ELR (cell line): ENCODE measurements around the gene ARSB.

Source experiments
- DNase-seq: peaks from one replicate; pipeline ENCODE4 v3.0.0-alpha.2; 2015; ENCODE audit warnings: low read depth

ARSB gene

DNA sequence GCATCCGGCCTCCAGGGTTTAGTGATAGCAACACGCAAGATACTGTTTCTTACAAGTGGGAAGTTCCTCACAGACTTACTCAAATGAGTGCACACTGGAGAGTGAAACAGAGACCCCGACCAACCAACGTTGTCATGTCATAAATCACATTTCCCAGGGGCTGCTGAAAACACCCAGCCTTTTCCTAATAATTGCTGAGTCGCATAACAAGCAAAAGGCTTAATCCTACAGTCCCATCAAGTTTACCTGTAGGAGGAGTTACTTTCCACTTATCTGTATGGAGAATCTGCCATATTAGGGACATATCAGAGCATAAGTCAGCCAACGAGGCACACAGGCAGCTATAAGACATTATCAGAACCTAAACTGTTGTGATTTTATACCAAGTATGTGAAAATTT lies 180.1 kb downstream of the ARSB start:
- no peak for DNase-seq

DNA sequence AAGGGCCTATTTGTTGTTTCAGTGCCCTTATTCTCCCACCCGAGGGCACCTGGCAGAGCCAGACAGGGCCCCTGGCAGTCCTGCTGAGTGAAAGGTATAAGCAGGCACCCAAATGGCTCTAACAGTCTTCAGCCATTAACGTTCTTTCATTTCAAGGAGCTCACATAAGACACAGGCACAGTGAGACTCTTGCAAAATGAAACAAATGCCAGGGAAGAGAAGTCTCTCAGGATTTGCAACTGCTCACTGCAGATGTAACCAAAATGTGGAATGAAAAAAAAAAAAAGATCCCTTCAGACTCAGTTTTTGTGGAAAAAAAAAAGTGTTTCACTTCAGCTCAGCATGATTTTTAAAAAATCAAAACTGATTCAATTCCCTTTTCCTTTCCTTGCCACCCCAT lies 181.2 kb downstream of the ARSB start:
- DNase-seq = no peak

DNA sequence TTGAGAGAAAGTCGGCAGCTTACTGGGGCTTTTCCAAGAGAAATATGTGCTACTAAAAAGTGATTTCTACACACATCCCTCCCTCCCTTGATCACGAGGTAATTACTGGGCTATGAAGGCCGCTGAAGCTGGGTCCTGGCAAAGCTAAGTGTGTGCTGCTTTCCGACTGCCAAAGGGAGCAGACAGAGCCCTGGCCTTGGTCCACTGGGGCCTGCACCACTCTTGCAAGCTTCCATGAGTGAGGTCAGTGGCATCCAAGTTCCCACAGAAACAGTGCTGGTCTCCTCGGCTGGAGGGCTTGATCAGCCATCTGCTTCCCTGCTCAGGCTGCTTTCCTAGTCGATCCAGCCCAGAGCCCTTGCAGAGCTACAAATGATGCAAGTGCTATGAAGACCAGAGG lies 181.8 kb downstream of the ARSB start:
- DNase-seq = no peak

DNA sequence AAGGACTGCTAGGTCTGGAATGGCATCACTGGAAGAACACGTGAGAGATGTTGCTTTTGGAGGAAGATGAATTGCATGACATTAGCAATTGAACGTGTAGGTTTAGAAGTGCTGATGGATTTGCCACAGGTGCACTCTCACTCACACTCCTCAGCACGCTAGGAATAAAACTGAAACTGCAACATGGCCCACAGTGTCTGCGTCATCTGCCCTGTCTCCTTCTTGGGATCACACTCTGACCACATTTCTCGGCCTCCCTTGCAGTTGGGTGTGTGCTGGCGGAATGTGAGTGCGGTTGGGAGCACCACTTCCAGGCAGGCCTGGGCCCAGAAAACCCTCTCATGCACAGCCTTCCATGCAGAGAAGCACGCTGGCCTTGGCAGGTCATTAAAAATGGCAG lies 183.7 kb downstream of the ARSB start:
- no peak for DNase-seq

DNA sequence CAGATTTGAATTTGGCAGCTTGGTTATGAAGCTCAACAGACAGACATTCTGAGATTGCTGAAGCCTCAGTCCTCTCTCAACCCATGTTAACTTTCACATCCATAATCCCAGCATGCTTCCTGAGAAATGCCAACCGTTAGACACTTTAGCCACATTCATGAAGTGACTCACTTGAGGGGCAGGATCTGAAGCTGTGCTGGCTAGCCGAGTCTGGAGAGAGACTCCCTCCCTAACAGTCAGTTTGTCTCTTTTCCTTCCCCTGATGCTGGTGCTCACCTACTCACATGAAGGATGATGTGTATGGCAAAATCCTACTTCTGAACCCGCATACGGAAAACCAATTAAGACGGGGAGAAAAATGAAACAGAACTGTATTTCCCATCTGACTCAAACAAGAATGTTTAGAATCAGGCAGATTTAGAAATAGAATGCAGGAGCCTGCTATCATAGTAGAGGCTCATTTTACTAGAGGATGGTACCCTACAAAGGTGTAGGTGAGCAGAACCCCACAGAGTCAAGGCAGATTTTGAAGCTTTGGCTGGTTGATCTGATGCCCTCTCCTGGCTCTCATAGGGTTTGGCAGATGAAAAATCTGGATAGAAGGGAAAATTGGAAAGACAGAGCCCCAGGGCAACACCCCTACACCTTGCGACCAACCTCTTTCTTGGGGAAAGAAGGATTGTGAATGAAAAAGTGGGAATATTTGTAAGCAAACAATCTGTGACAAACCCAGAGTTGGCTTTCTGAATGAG lies 185.7 kb downstream of the ARSB start:
- DNase-seq = peak; percentile 81

DNA sequence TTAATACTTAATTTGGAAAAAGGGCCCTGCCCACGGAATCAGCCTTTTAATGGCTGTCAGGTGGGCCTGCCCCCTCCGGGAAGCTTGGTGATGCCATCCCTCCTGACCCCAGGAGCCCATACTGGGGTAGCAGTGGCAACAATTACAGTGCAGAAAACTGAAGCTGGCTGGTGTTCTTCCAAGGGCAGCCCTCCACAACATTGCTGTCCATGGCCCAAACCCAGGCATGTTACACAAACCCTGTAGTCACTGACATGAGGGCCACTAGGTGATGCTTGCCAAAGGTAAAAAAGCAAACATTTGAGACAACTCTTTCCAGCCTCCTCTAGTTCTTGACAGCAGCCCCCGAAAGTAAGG lies 186.5 kb downstream of the ARSB start:
- DNase-seq = no peak

DNA sequence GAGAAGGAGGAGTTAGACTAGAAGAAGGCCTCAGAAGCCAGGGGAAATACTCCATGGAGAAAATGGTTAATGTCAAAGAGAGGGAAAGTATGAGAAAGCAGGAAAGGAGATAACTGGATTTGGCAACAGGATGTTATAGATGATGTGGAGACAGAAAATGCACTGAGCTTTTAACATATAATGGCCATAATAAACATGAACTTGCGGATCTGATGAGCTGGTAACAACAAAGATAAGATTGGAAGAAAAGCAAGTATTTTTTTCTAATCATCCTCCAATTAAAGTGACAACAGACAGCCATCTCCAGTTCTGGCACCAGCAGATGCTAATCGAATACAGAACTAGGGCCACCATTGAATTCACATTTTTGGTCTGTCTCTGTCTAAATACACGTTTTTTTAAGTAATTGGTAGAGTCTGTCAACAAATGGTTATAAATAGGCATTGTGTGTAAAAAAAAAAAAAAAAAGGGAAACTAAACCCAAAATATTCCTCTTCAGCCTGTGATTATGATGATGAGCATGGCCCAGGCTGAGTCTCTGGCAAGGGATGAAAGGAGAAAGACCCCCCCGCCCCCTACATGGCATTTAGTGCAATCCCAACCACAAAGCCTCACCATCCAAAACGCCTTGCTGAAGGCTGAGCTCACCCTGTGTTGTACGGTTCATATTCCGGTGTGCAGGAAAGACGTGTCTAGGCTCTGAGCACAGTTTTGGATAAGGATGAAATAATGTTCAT lies 187.0 kb downstream of the ARSB start:
- no peak for DNase-seq

DNA sequence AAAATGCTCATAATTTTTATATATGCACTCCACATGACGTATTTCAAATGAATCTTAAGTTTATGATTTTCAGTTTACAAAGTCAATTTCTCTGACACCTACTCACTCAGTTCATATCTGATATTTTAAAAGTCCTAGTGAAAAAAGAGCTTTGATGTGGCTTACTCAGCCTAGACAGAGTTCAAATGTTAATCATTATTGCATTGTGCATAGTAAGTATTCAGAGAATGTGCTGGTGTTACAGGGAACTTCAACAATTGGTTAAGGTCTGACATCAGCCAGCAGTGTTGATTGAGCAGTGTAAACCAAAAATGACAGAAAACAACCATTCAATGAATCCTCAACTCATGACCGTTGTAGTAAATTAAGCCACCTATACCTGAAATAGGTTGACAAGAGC lies 189.4 kb downstream of the ARSB start:
- DNase-seq = peak; percentile 28

DNA sequence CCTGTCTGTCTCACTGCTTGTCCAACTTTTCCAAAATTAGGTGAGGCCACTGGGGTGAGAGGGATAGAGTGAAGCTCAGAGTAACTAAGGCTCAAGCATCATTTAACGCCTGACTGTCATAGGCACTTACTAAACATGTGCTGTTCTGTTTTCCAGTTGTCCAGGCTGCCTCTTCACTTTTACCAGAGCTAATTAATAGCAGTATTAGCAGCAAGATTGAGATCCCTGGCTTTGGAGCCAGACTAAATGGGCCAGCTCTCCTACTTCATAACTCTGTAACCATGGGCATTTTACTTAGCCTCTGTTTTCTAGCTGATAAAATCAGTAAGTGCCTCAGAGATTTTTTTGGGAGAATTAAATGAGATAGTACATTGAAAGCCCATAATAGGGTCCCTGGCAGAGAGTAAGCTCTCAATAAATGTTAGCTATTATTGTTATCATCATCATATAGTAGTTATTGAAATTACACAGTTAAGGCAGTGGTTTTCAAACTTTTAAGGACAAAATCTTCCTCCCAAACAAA lies 190.4 kb downstream of the ARSB start:
- DNase-seq = no peak

DNA sequence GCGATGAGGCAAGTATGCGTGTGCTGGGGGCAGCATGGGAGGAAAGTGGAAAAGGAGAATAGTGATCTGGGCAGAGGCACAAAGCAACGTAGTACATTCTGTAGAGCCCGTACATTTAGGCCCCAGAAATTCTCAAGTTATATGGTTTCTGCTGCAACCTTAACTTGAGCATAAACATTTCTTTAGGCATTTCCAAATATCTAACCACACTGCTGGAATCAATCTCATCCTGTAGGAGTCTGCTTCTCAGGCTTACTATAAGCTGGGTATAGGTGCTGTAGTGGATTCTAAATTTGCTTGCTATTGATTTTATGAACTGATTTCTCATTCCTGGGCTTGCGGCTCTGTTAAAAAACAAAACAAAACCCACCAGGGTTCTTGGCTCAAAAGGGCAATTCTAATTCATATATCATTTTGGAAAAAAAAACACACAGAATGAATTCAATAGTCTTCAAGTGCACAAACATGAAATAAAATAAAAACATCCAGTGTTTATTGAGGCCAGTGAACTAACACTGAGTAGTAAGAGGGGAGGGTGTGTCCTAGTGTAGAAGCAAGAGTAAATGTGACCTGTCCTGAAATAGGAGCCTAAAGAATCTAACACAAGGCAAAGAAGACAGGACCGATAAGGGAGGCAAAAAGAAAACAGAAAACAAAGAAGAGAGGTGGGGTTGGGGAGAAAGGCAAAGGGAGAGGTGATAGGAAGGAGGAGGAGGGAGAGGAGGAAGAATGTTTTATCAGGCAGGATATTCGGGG lies 191.0 kb downstream of the ARSB start:
- DNase-seq = no peak

DNA sequence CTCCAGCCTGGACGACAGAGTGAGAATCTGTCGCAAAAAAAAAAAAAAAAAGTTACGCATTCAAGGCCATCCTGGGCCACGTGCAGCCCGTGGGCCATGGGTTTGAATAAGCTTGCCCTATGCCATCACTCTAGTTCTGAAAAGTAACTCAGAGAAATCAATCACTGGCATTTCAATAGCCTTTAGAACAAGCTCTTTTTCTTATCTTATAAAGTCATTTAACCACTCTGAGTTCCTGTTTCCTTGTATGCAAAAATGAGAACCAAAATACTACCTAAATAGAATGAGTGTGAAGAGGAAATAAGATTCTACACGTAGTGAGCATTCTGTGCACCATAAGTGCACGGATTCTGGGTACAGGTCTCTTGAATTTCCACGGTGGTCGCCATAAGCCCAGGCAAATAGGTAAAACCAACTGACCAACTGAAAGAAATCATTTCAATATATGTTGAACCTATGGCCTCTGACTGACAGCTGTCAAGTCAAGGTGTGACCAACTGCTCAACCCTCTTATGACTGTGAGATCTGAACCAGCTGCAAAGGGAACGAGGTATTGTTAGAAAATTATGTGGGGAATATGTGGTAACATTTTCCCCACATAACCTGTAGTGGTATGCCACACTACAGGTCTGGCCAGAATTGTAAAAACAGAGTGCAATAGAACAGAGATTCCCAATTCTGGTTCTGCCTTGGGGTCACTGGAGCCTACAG lies 192.6 kb downstream of the ARSB start:
- no peak for DNase-seq

DNA sequence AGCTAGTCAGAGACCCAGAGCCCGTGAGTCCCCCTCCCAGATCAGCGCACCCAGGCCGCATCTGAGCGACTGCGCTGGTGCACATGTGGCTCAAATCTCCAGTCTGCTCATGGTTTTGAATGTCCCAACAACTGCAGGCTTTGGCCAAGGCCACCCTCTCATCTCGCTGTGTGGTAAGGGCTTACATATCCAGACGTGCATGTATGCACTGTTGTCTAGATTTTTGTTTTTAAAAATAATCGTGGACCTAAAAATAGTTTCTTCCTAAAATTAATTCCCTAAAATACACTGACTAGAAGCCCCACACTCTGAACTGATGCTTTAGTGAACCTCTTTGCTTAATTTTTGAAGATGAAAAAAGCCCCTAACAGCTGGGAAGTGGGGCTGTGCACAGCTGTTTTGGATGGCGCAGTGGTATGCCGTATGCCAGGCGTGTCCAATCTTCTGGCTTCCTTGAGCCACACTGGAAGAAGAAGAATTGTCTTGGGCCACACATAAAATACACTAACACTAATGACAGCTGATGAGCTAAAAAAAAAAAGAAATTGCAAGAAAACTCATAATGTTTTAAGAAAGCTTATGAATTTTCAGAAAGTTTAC lies 193.5 kb downstream of the ARSB start:
- no peak for DNase-seq

DNA sequence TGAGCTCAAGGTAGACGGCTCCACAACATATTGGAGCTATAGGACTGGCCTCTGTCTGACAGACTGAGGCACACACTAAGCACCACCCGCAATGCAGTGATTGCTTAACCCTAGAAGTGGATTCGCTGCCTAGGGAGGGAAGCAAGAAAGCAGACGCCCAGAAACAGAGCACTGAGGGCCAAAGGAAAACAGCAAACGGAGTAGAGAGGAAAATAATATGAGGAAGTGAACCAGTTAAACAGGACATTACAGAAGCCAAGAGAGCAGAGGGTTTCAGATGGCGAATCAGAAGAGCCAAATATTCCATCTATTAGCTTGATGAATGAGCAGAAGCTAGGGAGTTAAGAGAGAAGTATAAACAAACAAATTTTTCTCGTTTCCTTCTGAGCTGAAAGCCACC lies 197.3 kb downstream of the ARSB start:
- DNase-seq = no peak

DNA sequence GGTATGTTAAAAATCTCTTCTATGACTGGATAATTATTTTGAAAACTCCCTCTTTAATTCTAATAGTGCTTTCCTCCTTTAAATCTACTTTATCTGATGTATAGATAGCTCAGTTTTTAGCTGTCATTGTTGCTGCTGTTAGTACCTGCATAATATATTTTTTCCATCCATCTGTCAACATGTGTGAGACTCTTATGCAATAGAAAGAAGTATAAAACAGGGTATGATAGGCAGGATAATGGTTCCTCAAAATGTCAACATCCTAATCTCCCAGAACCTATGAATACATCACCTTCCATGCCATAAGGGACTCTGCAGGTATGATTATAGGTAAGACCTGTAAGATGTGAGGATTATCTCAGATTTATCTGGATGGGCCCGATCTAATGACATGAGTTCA lies 199.7 kb downstream of the ARSB start:
- DNase-seq = no peak

DNA sequence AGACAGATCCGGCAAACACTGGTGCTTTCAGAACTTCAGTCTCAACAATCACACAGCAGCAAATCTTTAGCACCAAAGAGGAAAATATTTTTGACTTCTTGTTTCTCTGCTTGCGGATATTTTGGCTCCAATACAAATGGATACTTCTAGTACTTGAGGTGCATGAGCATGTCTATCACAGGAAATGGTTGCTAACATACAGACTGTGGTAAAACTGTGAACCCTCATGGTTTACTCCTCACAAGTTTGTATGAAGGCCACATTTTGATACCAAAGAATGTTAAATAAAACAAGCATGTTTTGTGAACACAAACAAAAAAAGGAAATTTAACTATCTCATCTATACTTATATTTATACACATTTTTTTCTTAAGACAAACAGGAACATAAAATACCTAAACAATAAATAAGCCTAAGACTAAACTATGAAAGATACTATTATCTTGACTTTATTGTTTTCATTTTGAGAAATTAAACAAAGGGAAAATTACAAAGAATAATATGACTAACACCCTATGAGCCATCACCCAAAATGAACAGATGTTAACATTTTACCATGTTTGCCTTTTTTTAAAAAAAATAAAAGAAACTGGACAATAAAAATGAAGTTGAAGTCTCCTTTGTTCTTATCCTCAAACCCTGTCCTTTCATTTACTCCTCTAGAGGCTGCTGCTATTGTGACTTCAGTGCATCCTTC lies 201.5 kb downstream of the ARSB start:
- DNase-seq = no peak

DNA sequence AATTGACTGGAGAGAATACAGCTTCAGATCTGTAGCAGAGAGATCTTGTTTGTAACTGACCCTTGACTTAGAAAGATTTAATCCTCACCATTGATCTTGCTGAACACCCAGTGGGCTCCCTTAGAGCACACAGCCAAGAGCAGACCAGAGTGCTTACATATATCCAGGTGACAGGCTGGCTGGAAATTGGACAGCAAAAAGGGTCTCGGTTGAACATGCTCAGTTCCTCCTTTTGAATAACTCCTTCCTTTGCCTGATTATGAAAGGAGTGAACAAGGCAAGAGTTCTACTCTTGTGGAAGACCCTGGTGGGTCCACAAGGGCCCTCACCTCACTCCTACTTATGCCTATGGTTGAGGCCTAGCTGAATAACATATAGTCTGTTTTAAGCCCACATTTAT lies 202.4 kb downstream of the ARSB start:
- DNase-seq = no peak

DNA sequence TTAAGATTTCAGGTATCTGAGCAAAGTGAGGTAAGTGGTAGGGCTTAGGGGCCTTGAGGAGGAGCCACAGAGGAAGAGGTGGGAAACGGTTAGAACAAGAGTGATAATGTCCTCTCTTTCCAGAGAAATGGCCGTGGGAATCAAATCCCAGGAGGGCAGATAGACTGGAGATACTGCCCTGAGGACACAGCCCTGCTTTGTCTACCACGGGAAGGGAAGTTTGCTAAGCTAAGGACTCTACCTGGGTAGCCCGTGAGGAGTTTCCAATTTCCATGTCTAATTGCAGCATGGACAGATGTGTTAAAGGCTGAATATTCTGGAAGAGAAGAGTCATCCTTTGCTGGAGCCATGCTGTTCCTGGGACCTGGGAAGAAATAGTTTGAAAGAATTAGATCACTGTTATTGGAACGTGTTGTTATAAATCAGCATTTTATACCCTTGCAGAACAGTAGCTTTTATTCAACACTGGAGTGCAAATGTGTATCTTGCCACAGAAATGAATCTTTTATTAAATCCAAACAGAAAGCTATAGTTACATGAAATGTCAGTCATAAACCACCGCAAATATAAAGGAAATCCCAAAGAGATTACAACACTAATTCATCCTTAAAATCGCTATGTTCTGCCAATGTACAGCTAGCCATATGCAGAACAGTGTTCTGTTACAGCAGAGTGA lies 203.4 kb downstream of the ARSB start:
- DNase-seq = no peak

DNA sequence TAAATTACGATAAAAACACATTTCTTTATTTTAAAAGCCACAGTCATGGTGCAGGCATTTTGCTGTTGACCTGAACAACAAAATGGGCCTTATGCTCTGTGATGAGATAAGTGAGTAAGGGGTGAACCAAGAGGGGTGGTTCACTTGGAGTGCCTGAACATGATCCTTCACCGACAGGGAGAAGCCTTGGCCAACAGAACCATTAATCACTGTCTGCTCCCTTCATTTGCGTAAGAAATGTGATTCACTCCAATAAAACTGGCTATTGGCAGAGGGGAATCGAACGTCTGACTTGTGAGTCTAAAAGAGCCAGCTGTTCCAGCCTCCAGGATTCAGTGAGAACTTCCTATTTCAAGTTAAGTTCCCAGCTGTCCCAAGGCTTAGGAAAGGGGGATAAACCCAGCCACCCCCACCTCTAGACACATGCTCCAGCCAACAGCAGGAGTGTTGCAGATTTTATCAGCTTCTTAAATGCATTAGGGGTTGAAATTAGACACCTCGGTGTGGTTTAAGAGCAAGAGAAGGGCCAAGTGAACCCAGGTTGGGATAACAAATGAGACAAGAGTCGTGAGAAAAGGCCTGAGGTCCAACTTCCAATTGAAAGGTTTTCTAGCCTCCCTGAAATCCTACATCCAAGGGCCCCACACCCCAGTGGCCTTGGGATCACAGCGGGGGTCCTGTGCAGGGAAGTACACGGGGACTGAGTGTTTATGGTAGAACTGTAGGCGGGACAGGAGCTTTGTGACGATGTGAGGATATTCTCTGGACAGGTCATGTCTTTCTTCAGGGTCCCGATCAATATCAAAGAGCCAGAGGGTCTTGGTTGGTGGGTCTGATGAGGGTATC lies 205.1 kb downstream of the ARSB start:
- peak; percentile 83 for DNase-seq

DNA sequence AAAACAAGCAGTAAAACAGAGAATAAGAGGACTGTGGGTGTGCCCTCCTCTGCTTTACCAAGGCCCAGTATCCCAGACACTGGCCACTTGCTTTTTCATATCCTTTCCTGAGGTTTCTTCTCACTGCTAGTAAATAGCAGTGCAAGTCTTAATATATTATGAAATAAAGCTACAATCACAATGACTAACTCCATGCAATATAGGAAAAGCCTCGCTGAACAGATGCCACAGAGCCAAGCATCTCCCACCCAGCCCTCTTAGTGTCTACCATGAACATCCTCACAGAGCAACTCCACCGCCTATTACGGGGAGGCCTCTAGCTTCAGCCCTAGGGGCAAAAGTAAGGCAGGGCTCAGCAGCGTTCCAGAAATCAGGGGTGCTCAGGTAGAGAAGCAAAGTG lies 205.8 kb downstream of the ARSB start:
- DNase-seq = peak; percentile 28

DNA sequence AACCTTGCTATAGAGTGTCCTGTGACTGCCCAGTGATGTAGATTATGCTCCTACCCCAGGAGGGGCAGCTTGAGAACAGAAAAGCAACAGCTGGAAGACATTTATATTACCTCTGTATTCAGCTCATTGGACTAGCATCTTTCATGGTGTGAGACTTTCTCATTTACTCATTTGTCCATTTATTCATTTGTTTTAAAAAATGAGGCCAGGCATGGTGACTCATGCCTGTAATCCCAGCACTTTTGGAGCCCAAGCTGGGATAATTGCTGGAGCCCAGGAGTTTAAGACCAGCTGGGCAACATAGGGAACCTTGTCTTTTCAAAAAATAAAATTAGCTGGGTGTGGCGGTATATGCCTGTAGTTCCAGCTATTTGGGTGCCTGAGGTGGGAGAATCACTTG lies 206.6 kb downstream of the ARSB start:
- peak; percentile 49 for DNase-seq
